SW480 (cell line): ENCODE measurements around the gene SERINC5.
"Not testable (repeated sequence)": the region's sequence is repeated elsewhere in the genome, so short reads cannot be mapped to it uniquely, and the experiment has no call there.

Source experiments
- DNase-seq: peaks from one replicate; pipeline ENCODE4 v3.0.0-alpha.2; 2016; ENCODE audit warnings: low spot score

SERINC5 gene

DNA sequence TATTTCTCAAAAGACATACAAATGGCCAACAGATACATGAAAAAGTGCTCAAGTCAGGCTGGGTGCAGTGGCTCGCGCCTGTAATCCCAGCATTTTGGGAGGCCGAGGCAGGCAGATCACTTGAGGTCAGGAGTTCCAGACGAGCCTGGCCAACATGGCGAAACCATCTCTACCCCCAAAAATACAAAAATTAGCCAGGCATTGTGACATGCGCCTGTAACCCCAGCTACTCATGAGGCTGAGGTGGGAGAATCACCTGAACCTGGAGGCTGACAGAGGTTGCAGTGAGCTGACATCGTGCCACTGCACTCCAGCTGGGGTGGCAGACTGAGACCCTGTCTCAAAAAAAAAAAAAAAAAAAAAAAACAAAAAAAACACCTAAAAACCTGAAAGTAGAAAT, 119.0 kb downstream of the SERINC5 start:
- DNase-seq, result not testable (repeated sequence)

DNA sequence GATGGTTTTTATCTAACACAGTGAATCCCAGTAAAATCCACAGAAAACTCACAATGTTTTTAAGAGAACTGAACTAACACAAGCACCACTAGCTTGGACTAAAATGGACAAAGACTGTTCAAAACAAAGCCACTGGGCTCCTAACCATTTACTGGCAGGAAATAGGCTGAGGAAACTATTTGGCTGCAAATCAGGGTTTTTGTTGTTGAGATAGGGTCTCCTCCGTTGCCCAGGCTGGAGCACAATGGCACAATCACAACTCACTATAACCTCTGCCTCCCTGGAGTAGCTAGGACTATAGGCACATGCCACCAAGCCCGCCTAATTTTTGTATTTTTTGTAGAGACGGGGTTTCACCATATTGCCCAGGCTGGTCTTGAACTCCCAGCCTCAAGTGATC, 121.0 kb downstream of the SERINC5 start:
- DNase-seq, result no peak

DNA sequence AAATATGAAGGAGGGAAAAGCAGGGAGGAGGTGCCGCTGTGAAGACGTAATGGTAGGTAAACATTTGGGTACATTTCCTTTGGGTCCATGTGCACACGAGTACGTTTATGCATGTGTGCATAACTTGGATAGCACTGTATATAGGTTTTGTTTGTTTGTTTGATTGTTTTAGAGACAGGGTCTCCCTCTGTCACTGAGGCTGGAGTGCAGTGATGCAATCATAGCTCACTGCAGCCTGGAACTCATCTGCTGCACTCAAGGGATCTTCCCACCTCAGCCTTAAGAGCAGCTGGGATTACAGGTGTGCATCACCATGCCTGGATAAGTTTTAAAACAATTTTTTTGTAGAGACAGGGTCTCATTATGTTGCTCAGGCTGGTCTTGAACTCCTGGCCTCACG, 126.7 kb downstream of the SERINC5 start:
- no peak for DNase-seq

DNA sequence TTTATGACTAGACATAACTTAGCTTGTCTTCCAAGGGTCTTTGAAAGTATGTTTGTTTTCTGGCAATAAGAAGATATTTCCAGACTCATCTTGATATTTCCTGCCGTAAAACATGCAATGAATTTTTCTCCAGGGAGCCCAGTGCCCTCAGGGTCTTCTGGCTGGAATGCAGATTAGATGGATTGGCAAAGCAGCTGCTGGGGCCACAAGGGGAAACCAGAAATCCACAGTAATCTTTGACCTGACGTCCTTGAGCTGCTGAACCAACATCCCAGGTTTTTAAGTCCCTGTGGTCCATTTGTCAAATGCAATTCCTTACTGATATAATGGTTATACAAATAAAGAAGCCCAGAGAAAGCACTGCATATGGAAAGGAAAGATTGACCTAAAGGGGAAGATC, 127.7 kb downstream of the SERINC5 start:
- no peak for DNase-seq

DNA sequence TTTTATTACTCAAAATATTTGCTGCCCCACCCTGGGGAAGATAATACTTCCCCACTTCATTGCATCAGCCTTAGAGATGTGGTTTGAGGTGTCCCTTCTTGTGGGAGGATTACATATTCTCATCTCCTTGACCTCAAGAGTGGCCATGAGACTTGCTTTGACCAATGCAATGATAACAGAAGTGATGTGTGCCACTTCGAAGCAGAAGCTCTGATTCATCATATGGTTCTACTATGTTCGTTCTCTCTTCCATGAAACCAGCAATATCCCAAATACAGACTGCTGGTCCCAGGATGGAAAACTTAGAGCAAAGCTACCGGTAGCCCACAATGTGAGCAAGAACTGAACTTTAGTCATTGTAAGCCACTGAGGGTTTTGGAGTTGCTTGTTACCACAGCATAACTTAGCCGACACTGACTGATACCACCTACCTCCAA, 128.7 kb downstream of the SERINC5 start:
- DNase-seq, result no peak

DNA sequence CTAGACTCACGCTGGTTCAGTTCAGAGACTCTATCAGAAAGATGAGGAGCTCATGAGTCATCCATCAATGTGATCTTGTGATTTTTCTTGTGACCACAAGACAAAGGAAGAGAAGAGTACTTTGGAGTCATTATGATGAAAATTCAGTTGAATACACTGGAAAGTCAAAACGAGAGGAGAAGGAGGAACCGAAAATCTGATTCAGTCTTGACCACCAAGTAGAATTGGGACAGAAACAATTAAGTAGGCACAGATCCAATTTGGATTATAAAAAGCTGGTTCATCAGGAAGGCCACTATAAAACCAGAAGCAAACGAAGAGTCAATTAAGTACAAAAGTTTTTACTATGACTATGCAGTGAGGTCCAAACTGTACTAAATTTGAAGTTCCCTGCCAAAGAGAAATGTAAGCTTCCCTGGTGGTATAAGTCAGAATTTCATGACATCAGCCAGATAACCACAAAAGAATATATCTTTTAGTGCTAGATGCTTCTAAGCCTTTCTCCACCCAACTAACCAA, 129.8 kb downstream of the SERINC5 start:
- peak; percentile 6 for DNase-seq

DNA sequence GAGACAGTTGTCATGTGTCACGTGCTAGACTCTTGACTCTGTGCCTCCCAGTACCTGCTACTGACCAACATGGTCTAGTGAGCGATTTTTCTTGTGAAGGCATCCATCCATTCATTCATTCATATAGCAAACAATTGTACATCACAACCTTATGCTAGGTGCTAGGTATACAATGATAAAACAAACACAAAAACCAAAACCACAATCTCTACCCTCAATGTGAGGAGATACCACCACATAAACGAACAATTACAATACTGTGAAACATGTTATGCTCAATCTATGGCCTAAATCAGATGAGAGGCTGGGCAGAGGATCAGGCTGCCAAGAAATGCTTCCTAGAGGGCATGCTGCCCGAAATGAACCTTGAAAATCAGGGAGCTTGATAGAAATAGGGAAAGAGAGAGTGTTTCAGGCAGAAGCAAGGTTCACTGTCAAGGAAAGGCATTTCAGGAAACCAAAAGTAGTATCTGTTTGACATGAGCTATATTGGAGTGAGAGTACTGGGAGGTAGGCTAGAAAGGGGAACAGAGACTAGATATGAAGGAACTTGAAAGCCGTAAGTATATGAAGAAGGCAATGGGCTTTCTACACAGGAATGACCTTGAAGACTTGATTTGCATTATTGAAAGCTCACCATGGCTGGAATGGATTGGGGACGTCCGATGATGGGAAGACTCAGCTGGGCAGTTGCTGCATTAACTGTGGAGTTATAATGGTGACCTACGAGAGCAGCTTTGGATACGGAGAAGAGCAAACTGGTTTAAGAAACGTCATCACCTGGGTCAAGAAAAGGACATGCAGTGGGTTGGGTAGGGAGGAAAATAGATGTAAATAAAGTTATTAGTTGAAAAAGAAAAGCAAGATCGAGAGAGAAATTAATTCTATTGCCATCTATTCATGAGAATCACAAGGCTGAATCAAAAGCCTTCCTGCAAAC, 130.6 kb downstream of the SERINC5 start:
- no peak for DNase-seq

DNA sequence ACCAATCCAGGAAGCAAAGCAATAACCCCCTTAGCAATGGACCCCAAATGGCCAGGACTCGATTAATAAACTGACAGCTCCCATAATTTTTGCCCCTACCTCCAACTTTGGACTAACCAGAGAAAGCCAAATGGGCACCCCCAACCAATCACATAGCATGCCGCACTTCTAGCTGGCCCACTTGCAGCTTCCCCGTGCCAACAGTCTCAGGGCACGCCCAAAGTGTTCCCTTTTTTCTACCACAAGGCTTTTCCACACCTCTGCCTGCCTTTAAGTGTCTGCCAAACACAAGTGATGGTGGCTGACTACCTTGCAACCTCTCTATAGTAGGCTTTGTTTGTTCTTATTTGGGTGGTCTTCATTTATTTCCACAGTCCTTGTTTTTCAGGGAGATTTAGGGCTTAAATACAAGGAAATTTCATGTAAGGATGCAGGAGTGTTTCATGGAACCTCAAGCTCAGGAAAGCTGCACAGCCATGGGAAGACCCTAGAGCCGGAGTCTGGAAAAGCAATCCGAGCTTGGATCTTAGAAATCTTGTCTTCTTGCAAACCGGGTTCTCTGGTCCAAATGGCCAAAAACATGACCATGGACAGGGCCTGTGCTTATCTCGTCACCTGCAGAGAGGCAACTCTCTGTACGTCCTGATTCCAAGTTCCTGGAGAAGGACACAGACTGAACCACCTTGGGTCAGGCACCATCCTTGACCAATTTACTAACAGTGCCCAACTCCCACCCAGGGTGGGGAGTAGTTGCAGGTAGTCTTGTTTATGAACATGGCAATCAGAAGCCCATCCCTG, 131.5 kb downstream of the SERINC5 start:
- no peak for DNase-seq

DNA sequence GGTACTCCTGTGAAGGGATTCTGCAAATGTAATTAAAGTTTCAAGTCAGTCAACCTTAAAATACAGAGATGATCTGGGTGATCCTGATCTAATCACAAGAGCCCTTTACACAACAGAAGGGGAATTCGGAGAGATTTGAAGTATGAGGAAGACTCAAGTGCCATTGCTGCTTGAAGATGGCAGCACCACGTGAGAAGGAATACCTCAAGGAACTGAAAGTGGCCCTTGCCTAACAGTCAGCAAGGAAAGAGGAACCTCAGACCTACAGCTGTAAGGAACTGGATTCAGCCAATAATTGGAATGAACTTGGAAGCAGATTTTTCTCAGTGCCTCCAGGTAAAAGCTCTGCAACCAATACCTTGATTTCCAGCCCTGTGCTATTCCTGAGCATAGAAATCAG, 133.3 kb downstream of the SERINC5 start:
- DNase-seq, result no peak

DNA sequence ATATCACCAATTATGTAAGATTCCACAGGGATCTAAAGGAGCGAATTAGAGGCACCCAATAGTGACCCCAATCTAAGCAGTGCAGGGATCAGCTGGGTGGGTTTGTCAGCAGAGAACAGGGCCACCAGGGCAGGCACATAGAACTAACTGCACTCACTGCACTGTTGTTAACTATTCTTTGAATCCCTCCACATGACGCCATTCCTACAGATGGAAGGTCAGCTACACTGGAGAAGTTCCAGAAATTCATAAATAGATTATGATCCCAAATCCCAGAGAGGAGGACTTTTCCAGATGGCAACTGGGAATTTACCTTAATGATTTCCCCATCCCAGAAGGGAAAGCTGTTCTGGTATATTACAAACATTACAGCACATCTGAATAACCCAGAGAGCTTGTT, 136.5 kb downstream of the SERINC5 start:
- DNase-seq, result no peak

DNA sequence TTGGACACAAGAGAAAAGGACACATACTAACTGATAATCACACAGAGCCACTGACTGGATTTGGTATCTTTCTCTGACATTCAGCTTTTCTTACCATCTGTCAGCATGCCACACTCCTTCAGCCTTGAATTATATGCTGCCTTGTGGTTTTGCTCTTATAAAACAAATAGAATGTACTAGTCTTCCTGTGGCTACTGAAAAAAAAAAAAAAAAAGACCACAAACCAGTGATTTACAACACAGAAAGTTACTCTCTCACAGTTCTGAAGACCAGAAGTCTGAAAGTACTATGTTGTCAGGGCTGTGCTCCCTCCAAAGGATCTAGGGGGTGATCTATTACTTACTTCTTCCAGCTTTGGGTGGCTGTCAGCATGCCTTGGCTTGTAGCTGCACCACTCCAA, 138.4 kb downstream of the SERINC5 start:
- DNase-seq, result no peak

DNA sequence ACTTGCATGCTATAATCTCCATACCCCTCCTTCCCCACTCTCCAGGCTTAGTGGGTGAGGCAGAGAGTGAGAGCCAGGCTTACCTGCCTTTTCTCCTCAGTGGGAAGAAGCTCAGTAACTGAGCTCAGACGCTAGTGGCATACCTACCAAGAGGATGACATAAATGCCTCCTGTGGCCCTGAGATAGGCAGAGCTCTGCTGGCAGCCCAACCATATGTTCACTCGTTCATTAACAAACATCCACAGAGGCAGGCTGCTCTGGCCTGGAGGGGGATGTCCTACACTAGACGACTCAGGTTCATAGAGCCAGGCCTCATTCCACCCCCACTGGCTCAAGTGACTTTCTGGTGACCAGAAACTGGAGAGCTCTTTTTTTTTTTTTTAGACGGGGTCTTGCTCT, 139.4 kb downstream of the SERINC5 start:
- no peak for DNase-seq

DNA sequence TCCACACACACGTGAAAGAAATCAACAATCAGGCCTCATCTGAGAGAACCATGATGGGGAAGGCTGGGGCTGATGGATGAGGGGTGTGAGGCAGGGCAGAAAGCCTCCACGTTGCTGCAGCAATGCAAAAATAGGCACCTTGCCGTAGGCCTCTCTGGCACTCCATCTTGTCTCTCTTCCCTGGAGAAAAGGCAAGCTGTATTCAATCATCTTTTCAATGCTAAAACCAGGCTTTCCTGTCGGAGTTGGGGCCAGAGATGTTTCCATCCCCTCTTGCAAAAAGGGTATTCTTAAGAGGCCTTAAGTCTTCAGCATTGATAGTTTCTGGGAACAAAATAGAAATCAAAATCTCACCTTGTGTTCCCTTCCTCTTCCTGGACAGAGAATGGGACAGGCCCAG, 139.8 kb downstream of the SERINC5 start:
- DNase-seq, result no peak

DNA sequence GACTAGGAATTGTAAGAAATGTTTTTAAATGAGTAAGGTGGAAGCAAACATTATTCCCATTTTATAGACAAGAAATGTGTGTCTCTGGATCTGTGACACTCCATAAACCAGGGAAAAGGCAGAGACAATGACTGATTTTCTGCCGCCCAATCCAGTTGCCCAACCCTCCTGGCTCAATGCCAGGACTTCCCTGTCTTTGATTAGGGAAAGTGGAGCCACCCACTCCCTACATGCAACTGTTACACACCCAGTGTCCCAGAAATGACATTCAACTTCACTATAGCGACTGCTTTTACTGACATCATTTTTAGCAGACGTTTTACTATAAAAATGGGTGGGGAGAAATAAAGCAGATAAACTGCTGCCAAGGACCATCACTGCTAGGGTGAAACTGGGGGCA, 141.0 kb downstream of the SERINC5 start:
- DNase-seq, result no peak

DNA sequence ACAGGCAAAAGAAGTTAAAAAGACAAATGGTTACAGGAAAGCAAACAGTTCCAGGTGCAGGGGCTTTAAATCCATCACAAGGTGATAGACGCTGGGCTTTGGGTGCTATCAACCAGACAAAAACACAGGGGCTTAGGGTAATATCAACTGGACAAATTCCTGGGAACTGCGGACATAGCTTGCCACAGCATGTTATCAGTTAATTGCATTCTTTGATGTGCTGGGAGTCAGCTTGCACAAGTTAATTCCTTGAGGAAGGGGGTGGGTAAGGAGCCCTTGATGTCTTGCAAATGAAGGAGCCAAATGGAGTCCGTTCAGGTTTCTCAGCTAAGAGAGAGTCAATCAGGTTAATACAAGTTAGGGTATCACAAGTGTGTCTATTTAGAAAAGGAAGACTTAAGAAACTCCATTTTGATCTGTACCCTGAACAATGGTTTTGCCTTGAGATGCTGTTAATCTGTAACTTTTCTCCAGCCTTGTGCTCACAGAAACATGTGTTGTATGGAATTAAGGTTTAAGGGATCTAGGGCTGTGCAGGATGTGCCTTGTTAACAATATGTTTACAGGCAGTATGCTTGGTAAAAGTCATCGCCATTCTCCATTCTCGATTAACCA, 144.4 kb downstream of the SERINC5 start:
- DNase-seq, result not testable (repeated sequence)

DNA sequence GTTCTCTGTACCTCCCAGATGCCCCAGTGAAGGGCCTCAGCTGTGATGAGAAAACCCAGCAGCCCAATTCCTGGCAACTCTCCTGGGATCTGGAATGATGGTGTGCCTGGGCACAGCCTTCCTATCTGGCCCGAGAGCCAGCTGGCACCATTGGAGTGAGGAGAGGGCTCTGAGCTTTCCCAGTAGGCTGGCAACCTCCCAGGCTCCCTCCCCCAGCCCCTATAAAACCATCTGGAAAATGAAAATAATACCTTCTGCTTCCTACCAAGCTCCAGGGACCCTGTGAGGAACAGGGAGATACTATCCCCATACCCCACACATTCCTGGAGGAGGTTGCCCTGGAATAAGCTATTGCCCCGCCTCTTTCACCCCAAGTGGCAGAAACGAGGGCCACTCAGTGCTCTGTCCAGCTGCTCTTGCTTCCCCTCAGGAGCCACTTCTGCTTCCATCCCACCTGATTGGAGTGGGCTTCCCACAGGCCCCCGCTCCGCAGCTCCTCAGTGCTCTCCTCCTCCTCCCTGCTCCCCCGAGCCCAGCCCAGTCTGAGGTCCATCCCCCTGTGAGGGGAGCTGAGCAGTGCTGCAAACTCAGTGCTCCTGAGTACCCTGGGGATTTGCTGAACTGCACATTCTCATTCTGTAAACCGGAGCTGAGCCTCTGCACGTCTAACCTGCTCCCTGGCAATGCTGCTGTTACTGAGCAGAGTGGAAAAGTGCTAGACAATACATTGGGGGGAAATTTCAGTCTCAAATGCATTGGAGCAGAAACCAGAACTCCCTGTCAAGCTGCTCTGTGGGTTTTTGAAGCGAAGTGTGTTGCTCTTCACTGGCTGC, 146.0 kb downstream of the SERINC5 start:
- no peak for DNase-seq

DNA sequence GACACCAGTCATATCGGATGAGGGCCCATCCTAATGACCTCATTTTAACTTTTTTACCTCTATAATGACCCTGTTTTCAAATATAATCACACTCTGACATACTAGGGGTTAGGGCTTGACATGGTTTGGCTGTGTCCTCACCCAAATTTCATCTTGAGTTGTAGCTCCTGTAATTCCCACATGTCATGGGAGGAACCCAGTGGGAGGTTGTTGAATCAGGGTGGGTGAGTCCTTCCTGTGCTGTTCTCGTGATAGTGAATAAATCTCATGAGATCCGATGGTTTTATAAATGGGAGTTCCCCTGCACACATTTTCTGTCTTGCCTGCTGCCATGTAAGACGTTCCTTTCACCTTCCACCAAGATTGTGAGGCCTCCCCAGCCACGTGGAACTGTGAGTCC, 148.9 kb downstream of the SERINC5 start:
- DNase-seq, result no peak

DNA sequence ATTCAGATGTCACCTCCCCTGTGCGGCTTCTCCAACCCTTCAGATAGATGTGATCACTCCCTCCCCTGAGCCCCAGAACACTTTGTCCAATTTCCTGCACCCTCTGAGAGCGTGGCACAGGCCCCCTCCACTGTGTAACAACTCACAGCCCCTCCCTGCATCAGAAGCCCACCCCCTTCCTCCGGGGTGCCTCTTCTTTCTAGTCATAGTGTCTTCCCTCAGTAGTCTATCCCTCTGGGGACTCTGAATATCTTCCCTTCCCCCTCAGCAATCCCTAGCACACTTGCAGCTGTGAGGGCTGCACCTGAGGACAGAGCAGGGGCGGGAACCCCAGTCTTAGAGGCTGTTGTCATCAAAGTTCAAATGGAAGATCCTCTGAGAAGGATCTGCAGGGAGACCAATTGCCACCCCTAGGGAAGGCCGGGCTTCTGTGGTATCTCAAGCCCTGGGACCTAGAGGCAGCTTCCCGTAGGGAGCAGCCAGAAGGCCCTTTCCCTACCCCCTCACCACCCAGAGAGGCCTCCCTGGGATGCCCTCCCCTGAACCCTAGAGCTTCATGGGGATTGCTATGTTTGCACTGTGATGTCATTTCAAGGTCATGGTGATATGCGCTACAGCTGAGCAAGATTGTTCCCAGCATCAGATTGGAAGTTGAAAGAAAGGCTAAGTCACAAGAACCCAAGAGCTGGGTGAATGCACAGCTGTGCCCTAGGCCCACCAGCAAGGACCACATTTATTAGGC, 150.0 kb downstream of the SERINC5 start:
- no peak for DNase-seq

DNA sequence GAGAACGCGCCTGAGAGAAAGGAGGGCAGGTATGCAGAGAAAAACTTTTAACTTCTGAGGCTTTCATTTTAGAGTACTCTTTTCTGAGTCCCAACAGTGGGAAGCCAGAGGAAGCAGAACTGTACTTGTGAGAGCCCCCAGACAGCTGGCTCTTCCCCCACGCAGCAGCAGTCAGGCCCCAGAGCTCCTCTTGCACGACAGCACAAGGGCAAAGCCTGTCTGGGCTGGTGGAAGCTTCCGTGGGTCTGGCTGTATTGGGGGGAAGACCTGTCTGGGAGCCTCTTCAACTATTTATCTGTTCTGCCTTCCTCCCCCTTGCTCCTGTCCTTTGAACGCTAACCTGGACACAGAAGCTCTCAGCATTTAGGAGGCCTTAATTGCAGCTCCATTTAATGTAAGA, 152.5 kb downstream of the SERINC5 start:
- no peak for DNase-seq

DNA sequence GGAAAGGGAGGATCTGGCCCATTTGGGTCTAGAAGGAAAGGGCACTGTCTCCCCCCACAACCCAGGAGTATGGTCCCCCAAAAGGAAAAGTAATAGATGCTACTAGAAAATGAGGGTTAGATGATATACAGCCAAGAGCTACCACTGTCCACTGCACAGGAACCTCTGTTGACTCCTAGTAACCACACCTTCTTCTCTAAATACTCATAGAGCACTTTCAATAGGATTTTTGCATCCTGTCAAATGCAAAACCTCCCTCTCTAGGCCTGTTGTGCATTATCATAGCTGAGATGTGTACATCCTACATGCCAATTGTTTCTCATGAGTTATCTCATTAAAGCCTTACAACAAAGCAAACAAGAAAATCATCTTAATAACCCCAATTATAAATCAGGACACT, 153.9 kb downstream of the SERINC5 start:
- DNase-seq, result no peak

DNA sequence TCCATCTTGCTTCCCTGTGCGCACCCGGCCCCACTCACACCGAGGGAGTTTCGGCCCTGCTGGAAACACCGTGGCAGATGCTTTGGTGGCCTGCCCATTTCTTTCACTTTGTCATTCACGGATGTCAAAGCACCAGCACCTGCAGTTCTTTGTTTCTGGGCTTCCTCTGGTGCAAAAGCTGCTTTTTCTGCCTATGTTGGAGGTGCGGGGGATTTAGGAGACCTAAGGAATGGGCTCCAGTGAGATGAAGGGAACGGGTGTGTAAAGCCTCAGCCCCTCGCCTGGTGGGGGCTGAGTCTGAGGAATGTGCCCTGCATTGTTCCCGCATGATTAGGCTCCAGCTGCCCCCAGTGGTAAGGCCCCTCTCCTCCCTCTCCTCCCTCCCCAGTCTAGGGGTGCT, 158.4 kb downstream of the SERINC5 start:
- no peak for DNase-seq
